Measurements from ENCODE around the gene TRIM24.

TRIM24 gene

DNA sequence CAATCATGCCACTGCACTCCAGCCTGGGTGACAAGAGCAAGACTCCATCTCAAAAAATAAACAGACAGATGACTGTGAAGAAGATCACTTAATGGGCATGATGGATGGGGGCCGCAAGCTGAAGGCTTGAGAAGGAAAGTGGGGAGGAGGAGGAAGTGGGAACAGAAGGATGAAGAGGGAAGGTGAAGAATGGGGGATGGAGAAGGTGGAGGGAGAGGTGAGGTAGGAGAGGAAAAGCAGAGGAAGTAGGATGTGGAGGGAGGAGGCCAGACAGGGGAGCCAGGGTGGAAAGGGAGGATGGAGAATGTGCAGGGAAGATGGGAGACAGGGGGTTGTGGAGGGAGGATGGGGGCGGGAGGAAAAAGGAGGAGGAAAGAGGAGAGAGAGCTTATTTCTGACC, 172.3 kb downstream of the TRIM24 start:
- no peak overlapping the region for H3K27ac ChIP-seq (ENCODE audit: low read depth, low read length, poor library complexity, severe bottlenecking)
- no peaks in the 10 kb centered on the region for H3K79me2 ChIP-seq (ENCODE audit: insufficient read depth, low read length)
- peaks cover 5% of the 10 kb centered on the region; the same call in 1 of the 2 replicates for H3K27me3 ChIP-seq (ENCODE audit: insufficient read depth, low read length)
- H3K9me3 ChIP-seq (ENCODE audit: low read length): no peaks in the 10 kb centered on the region
- no peaks in the 10 kb centered on the region for H3K9me2 ChIP-seq (ENCODE audit: low read depth, low read length)
- H3K4me2 ChIP-seq (ENCODE audit: low read length): no peak overlapping the region
- no peak overlapping the region for H2AFZ ChIP-seq (ENCODE audit: low read length)
- H3K4me3 ChIP-seq (ENCODE audit: low read depth, low read length, poor library complexity, severe bottlenecking): no peak overlapping the region
- H3K36me3 ChIP-seq (ENCODE audit: insufficient read depth, low read length): no peaks in the 10 kb centered on the region
- no peaks in the 10 kb centered on the region for H3F3A ChIP-seq (ENCODE audit: insufficient read depth, low read length)
- no peak for TF ChIP-seq EZH2 (IDR thresholded peaks at IDR 0.05; ENCODE audit: borderline replicate concordance, low read length)
- TF ChIP-seq, protein P1, sequence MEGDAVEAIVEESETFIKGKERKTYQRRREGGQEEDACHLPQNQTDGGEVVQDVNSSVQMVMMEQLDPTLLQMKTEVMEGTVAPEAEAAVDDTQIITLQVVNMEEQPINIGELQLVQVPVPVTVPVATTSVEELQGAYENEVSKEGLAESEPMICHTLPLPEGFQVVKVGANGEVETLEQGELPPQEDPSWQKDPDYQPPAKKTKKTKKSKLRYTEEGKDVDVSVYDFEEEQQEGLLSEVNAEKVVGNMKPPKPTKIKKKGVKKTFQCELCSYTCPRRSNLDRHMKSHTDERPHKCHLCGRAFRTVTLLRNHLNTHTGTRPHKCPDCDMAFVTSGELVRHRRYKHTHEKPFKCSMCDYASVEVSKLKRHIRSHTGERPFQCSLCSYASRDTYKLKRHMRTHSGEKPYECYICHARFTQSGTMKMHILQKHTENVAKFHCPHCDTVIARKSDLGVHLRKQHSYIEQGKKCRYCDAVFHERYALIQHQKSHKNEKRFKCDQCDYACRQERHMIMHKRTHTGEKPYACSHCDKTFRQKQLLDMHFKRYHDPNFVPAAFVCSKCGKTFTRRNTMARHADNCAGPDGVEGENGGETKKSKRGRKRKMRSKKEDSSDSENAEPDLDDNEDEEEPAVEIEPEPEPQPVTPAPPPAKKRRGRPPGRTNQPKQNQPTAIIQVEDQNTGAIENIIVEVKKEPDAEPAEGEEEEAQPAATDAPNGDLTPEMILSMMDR (IDR thresholded peaks at IDR 0.05; ENCODE audit: low read length): no peak
- no peaks in the 10 kb centered on the region for H3K4me1 ChIP-seq (ENCODE audit: insufficient read depth, low read length, severe bottlenecking)
- H4K20me1 ChIP-seq (ENCODE audit: insufficient read depth, low read length): no peaks in the 10 kb centered on the region
- no peak overlapping the region for H3K9ac ChIP-seq (ENCODE audit: low read length)

DNA sequence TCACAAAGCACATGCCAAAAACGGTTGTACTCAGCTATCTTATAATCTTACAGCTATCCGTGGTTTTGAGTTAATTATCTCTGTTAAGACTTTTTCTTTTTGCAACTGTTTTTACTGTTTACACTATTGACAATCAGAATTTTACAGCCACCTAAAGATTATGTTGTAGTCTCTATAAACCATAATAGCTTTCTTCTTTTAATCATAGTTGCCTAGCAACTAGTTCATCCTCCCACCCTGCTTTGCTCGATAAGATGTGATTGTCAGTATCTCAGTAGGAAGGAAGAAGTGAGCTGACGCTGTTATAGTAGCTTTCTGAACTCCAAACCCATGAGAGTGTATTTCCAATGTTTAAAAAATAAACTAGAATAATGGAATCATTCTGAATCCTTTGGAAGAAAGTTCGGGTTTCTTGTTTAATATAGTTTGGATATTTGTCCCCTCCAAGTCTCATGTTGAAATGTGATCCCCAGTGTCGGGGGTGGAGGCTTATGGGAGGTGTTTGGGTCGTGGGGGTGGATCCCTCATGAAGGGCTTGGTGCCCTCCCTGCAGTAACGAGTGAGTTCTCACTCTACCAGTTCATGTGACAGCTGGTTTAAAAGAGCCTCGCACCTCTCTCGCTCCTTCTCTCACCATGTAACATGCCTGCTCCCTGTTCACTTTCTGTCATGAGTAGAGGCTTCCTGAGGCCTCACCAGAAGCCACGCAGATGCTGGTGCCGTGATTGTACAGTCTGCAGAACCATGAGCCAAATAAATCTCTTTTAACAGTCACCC, 173.0 kb downstream of the TRIM24 start:
- no peaks in the 10 kb centered on the region for H3K9me3 ChIP-seq (ENCODE audit: low read length)
- no peak overlapping the region for H3K4me3 ChIP-seq (ENCODE audit: low read depth, low read length, poor library complexity, severe bottlenecking)
- no peaks in the 10 kb centered on the region for H4K20me1 ChIP-seq (ENCODE audit: insufficient read depth, low read length)

More for the DNA sequence above, 173.0 kb downstream of the TRIM24 start:
- Histone ChIP-seq H3K4me1 (ENCODE audit: insufficient read depth, low read length, severe bottlenecking) (no peaks in the 10 kb centered on the region), H3K4me2 (ENCODE audit: low read length) (no peak overlapping the region), H3K9me2 (ENCODE audit: low read depth, low read length) (no peaks in the 10 kb centered on the region), H3K27ac (ENCODE audit: low read depth, low read length, poor library complexity, severe bottlenecking) (no peak overlapping the region), H2AFZ (ENCODE audit: low read length) (no peak overlapping the region), H3K79me2 (ENCODE audit: insufficient read depth, low read length) (no peaks in the 10 kb centered on the region), H3F3A (ENCODE audit: insufficient read depth, low read length) (no peaks in the 10 kb centered on the region), H3K27me3 (ENCODE audit: insufficient read depth, low read length) (peaks cover 5% of the 10 kb centered on the region; the same call in 1 of the 2 replicates), H3K36me3 (ENCODE audit: insufficient read depth, low read length) (no peaks in the 10 kb centered on the region), H3K9ac (ENCODE audit: low read length) (no peak overlapping the region)
- TF ChIP-seq, protein P1 (IDR thresholded peaks at IDR 0.05; ENCODE audit: low read length): no peak
- TF ChIP-seq EZH2 (IDR thresholded peaks at IDR 0.05; ENCODE audit: borderline replicate concordance, low read length): no peak
